Measurements from ENCODE around the gene DPP9.

DNA sequence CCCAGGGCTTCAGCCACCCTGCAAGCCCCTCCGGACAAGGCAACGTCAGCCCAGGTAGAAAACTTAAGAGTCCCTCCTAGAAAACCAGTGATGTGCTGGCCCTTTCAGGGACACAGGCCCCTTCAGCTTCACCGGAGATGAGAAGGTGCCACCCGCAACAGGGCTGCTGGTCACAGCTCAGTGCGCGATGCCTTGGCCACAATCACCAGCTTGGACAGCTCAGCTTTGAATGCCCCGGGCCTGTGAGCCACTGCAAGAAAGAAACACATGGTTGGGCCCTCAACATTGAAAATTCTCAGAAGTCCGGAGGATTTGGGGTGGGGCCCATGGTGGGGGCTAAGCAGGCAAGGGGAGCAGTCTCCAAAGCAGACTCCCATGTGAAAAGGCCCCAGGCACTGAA is 65.8 kb downstream of the DPP9 start:
- TF ChIP-seq, protein P1, sequence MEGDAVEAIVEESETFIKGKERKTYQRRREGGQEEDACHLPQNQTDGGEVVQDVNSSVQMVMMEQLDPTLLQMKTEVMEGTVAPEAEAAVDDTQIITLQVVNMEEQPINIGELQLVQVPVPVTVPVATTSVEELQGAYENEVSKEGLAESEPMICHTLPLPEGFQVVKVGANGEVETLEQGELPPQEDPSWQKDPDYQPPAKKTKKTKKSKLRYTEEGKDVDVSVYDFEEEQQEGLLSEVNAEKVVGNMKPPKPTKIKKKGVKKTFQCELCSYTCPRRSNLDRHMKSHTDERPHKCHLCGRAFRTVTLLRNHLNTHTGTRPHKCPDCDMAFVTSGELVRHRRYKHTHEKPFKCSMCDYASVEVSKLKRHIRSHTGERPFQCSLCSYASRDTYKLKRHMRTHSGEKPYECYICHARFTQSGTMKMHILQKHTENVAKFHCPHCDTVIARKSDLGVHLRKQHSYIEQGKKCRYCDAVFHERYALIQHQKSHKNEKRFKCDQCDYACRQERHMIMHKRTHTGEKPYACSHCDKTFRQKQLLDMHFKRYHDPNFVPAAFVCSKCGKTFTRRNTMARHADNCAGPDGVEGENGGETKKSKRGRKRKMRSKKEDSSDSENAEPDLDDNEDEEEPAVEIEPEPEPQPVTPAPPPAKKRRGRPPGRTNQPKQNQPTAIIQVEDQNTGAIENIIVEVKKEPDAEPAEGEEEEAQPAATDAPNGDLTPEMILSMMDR (conservative IDR thresholded peaks at IDR 0.05; ENCODE audit: low read depth, low read length), result no peak
- TF ChIP-seq EZH2 (IDR thresholded peaks at IDR 0.05; ENCODE audit: low read length, unreplicated experiment), result no peak
- no peak for TF ChIP-seq EZH2phosphoT487 (IDR thresholded peaks at IDR 0.05; ENCODE audit: borderline replicate concordance, low read length)
